ENCODE measurements around the gene DHX58.

Gene DHX58

GRCh38 chr17:42119301-42119700 is 6.8 kb upstream of the DHX58 start:
- TF ChIP-seq CTCF (conservative IDR thresholded peaks at IDR 0.05), result no peak
- peak overlapping the region; percentile 78; the same call in 1 of the 2 replicates for H3K27ac ChIP-seq

- no peak overlapping the region for H3K27ac ChIP-seq
- peak; percentile 62 for TF ChIP-seq CTCF (conservative IDR thresholded peaks at IDR 0.05)
These were observed 6.0 kb upstream of the DHX58 start for GRCh38 chr17:42118545-42118944.

GRCh38 chr17:42118126-42118510 is 5.6 kb upstream of the DHX58 start:
- no peak for TF ChIP-seq CTCF (conservative IDR thresholded peaks at IDR 0.05)
- no peak overlapping the region for H3K27ac ChIP-seq

- no peak overlapping the region for H3K27ac ChIP-seq
- TF ChIP-seq CTCF (conservative IDR thresholded peaks at IDR 0.05), result no peak
These were observed 5.0 kb upstream of the DHX58 start for GRCh38 chr17:42117397-42118125.

GRCh38 chr17:42116705-42117396 is 4.3 kb upstream of the DHX58 start:
- peak; percentile 79 for TF ChIP-seq CTCF (conservative IDR thresholded peaks at IDR 0.05)
- H3K27ac ChIP-seq, result no peak overlapping the region

GRCh38 chr17:42114118-42114517 is 1.6 kb upstream of the DHX58 start:
- no peak for TF ChIP-seq CTCF (conservative IDR thresholded peaks at IDR 0.05)
- no peak overlapping the region for H3K27ac ChIP-seq

- peak overlapping the region; percentile 56 for H3K27ac ChIP-seq
These were observed 967 bp upstream of the DHX58 start for GRCh38 chr17:42113293-42114069.

More at GRCh38 chr17:42113293-42114069, 967 bp upstream of the DHX58 start:
- no peak for TF ChIP-seq CTCF (conservative IDR thresholded peaks at IDR 0.05)

Measured in VCaP (cell line).